HepG2 (cell line): ENCODE data around the gene PSEN2. TPM values are rescaled to one million over a fixed set of nuclear protein-coding genes. Genes with fewer than 3 reads are reported as not detected.

Source experiments
- ISL2 ChIP-seq: sonication (generic); formaldehyde crosslinking; IDR thresholded peaks from 2 replicates; pipeline ENCODE4 v1.5.0; 2020; ENCODE audit warnings: missing genetic modification reagents
- NCOR1 ChIP-seq: fragments of 200-600 bp; sonication (generic); IDR thresholded peaks from 2 replicates; pipeline ENCODE4 v1.7.0; 2017; ENCODE audit warnings: antibody characterized with exemption, low read length, borderline replicate concordance
- POGZ ChIP-seq: sonication (generic); formaldehyde crosslinking; IDR thresholded peaks from 2 replicates; pipeline ENCODE4 v1.4.0; 2020; ENCODE audit warnings: mild to moderate bottlenecking, missing genetic modification reagents
- YY1 ChIP-seq: IDR thresholded peaks from 2 replicates; pipeline ENCODE4 v1.6.1; 2011; ENCODE audit warnings: low read length, low read depth, moderate library complexity, mild to moderate bottlenecking; ENCODE audit not compliant: insufficient read depth, insufficient replicate concordance
- ZFP82 ChIP-seq: sonication (generic); formaldehyde crosslinking; IDR thresholded peaks from 2 replicates; pipeline ENCODE4 v1.5.1; 2020; ENCODE audit warnings: mild to moderate bottlenecking, missing genetic modification reagents, borderline replicate concordance
- ZNF281 ChIP-seq: sonication (generic); formaldehyde crosslinking; IDR thresholded peaks from 2 replicates; pipeline ENCODE4 v1.4.0; 2020; ENCODE audit warnings: missing genetic modification reagents, borderline replicate concordance
- ZNF503 ChIP-seq: sonication (generic); formaldehyde crosslinking; IDR thresholded peaks from 2 replicates; pipeline ENCODE4 v1.4.0; 2020; ENCODE audit warnings: missing genetic modification reagents
- ZNF672 ChIP-seq: sonication (generic); formaldehyde crosslinking; IDR thresholded peaks from 2 replicates; pipeline ENCODE4 v1.8.1; 2022; ENCODE audit warnings: missing genetic modification reagents
- ZNF724P ChIP-seq: sonication (generic); formaldehyde crosslinking; IDR thresholded peaks from 2 replicates; pipeline ENCODE4 v1.8.0; 2022; ENCODE audit warnings: missing genetic modification reagents, borderline replicate concordance
- polyA plus RNA-seq, 8 experiments: library from polyadenylated mRNA; depleted of rRNA in 3 of 8; stranded (reverse) in 7 of 8; unstranded in 1 of 8; fragments of >200 nt; fragmentation: Illumina TruSeq in 4 of 8; extraction: Trizol in 4 of 8; gene quantifications; 2 replicates each; pipeline versions ENCODE4 v1.2.1 to v1.2.3, GENCODE V29; 2011 to 2016; ENCODE audit warnings: low read depth in 4 of 8, missing spikeins in 1 of 8, mixed read lengths in 1 of 8; ENCODE audit not compliant: insufficient read depth in 1 of 8
- total RNA-seq, 5 experiments: library from RNA; depleted of rRNA; stranded (reverse); fragments of >200 nt; fragmentation: Illumina TruSeq; extraction: Trizol; gene quantifications; 2 replicates each; pipeline ENCODE4 v1.2.3, GENCODE V29; 2016; ENCODE audit warnings: low read depth in 1 of 5
- TF ChIP-seq, protein P1 (sequence below): IDR thresholded peaks from 2 replicates; pipeline ENCODE4 v1.6.1; 2016; ENCODE audit warnings: missing compliant biosample characterization, missing genetic modification reagents, borderline replicate concordance
- TF ChIP-seq, protein P2 (sequence below): sonication (generic); formaldehyde crosslinking; conservative IDR thresholded peaks from 2 replicates; pipeline ENCODE4 v1.4.0; 2020; ENCODE audit warnings: missing genetic modification reagents
- TF ChIP-seq, protein P3 (sequence below): sonication (generic); formaldehyde crosslinking; IDR thresholded peaks from 2 replicates; pipeline ENCODE4 v1.5.0; 2020; ENCODE audit warnings: mild to moderate bottlenecking, missing genetic modification reagents, borderline replicate concordance

The PSEN2 gene
- total and polyA plus RNA-seq, 2 of the 13 experiments (the other 11 are each of a cell fraction or from before 2014, with no cell fraction given): 5.9 to 13.1 TPM

DNA sequence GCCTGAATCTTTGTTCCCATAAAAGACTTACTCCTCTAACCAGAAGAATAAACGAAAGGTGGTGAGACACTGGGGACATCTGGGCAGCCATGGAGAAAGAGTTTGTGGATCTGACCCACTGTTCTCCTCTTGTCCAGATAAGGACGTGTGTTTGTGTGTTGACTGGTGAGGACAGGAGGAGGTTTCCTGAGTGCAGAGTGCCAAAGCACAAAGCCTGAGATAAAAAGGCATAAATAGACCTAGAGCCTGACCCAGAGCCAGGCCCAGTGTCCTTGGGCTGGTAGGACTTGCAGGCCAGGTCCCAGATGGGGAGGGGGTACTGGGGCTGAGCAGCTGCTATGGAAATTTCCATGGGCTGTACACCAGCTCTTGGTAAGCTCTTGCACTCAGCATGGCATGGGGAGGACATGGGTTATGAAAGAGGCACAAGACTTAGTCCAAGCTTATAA, 50.1 kb downstream of the PSEN2 start (continued):
- TF ChIP-seq POGZ (CRISPR knock-in tag): peak; percentile 85
- no peak for TF ChIP-seq ZFP82 (CRISPR knock-in tag)
- TF ChIP-seq ZNF672 (CRISPR knock-in tag): no peak
- TF ChIP-seq, protein P1, sequence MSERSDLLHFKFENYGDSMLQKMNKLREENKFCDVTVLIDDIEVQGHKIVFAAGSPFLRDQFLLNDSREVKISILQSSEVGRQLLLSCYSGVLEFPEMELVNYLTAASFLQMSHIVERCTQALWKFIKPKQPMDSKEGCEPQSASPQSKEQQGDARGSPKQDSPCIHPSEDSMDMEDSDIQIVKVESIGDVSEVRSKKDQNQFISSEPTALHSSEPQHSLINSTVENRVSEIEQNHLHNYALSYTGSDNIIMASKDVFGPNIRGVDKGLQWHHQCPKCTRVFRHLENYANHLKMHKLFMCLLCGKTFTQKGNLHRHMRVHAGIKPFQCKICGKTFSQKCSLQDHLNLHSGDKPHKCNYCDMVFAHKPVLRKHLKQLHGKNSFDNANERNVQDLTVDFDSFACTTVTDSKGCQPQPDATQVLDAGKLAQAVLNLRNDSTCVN (CRISPR knock-in tag): peak; percentile 75; the same call in 1 of the 2 replicates
- TF ChIP-seq, protein P2, sequence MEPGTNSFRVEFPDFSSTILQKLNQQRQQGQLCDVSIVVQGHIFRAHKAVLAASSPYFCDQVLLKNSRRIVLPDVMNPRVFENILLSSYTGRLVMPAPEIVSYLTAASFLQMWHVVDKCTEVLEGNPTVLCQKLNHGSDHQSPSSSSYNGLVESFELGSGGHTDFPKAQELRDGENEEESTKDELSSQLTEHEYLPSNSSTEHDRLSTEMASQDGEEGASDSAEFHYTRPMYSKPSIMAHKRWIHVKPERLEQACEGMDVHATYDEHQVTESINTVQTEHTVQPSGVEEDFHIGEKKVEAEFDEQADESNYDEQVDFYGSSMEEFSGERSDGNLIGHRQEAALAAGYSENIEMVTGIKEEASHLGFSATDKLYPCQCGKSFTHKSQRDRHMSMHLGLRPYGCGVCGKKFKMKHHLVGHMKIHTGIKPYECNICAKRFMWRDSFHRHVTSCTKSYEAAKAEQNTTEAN (CRISPR knock-in tag): no peak
- no peak for TF ChIP-seq NCOR1
- no peak for TF ChIP-seq YY1
- 0 out of 2 replicates have a peak, but pooled peaks have one; percentile 9 for TF ChIP-seq ZNF281 (CRISPR knock-in tag)
- TF ChIP-seq, protein P3, sequence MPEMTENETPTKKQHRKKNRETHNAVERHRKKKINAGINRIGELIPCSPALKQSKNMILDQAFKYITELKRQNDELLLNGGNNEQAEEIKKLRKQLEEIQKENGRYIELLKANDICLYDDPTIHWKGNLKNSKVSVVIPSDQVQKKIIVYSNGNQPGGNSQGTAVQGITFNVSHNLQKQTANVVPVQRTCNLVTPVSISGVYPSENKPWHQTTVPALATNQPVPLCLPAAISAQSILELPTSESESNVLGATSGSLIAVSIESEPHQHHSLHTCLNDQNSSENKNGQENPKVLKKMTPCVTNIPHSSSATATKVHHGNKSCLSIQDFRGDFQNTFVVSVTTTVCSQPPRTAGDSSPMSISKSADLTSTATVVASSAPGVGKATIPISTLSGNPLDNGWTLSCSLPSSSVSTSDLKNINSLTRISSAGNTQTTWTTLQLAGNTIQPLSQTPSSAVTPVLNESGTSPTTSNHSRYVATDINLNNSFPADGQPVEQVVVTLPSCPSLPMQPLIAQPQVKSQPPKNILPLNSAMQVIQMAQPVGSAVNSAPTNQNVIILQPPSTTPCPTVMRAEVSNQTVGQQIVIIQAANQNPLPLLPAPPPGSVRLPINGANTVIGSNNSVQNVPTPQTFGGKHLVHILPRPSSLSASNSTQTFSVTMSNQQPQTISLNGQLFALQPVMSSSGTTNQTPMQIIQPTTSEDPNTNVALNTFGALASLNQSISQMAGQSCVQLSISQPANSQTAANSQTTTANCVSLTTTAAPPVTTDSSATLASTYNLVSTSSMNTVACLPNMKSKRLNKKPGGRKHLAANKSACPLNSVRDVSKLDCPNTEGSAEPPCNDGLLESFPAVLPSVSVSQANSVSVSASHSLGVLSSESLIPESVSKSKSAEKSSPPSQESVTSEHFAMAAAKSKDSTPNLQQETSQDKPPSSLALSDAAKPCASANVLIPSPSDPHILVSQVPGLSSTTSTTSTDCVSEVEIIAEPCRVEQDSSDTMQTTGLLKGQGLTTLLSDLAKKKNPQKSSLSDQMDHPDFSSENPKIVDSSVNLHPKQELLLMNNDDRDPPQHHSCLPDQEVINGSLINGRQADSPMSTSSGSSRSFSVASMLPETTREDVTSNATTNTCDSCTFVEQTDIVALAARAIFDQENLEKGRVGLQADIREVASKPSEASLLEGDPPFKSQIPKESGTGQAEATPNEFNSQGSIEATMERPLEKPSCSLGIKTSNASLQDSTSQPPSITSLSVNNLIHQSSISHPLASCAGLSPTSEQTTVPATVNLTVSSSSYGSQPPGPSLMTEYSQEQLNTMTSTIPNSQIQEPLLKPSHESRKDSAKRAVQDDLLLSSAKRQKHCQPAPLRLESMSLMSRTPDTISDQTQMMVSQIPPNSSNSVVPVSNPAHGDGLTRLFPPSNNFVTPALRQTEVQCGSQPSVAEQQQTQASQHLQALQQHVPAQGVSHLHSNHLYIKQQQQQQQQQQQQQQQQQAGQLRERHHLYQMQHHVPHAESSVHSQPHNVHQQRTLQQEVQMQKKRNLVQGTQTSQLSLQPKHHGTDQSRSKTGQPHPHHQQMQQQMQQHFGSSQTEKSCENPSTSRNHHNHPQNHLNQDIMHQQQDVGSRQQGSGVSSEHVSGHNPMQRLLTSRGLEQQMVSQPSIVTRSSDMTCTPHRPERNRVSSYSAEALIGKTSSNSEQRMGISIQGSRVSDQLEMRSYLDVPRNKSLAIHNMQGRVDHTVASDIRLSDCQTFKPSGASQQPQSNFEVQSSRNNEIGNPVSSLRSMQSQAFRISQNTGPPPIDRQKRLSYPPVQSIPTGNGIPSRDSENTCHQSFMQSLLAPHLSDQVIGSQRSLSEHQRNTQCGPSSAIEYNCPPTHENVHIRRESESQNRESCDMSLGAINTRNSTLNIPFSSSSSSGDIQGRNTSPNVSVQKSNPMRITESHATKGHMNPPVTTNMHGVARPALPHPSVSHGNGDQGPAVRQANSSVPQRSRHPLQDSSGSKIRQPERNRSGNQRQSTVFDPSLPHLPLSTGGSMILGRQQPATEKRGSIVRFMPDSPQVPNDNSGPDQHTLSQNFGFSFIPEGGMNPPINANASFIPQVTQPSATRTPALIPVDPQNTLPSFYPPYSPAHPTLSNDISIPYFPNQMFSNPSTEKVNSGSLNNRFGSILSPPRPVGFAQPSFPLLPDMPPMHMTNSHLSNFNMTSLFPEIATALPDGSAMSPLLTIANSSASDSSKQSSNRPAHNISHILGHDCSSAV: no peak
- peak; percentile 68; the same call in 1 of the 2 replicates for TF ChIP-seq ISL2 (CRISPR knock-in tag)
- no peak for TF ChIP-seq ZNF724P
- peak; percentile 37; the same call in 1 of the 2 replicates for TF ChIP-seq ZNF503 (CRISPR knock-in tag)
